SHP77 (cell line): ENCODE data around the gene SYK.
A peak's percentile ranks its signal among the peaks of the same experiment; 100 is the strongest.

Experiments used
- DNase-seq, 2 experiments: peaks; one replicate each; lab custom pipeline; 2025; lab: John Stamatoyannopoulos, UW

The SYK gene

GRCh38 chr9:90825586-90825985 lies 24.0 kb downstream of the SYK start:
- DNase-seq: no peak

- DNase-seq: no peak
Observed at GRCh38 chr9:90826326-90827020, 24.9 kb downstream of the SYK start.

- no peak for DNase-seq
Observed at GRCh38 chr9:90827181-90827871, 25.7 kb downstream of the SYK start.

GRCh38 chr9:90830051-90830450 lies 28.4 kb downstream of the SYK start:
- DNase-seq: no peak

GRCh38 chr9:90830977-90831376 lies 29.4 kb downstream of the SYK start:
- no peak for DNase-seq

- no peak for DNase-seq
Observed at GRCh38 chr9:90832261-90832660, 30.6 kb downstream of the SYK start.

GRCh38 chr9:90834828-90835595 lies 33.4 kb downstream of the SYK start:
- DNase-seq: no peak

- DNase-seq: no peak
Observed at GRCh38 chr9:90836411-90837080, 34.9 kb downstream of the SYK start.

- DNase-seq: peak in 1 of 2 experiments; percentile 3
Observed at GRCh38 chr9:90838098-90838497, 36.5 kb downstream of the SYK start.

- DNase-seq: no peak
Observed at GRCh38 chr9:90838581-90839154, 37.0 kb downstream of the SYK start.

GRCh38 chr9:90839183-90839728 lies 37.6 kb downstream of the SYK start:
- no peak for DNase-seq

GRCh38 chr9:90840696-90841095 lies 39.1 kb downstream of the SYK start:
- DNase-seq: no peak

GRCh38 chr9:90841213-90841612 lies 39.6 kb downstream of the SYK start:
- DNase-seq: no peak

- no peak for DNase-seq
Observed at GRCh38 chr9:90841615-90842014, 40.0 kb downstream of the SYK start.

- DNase-seq: no peak
Observed at GRCh38 chr9:90842176-90842777, 40.7 kb downstream of the SYK start.

- no peak for DNase-seq
Observed at GRCh38 chr9:90842996-90843395, 41.4 kb downstream of the SYK start.

GRCh38 chr9:90843525-90843924 lies 41.9 kb downstream of the SYK start:
- DNase-seq: no peak

- DNase-seq: no peak
Observed at GRCh38 chr9:90844326-90844725, 42.7 kb downstream of the SYK start.

GRCh38 chr9:90846770-90847419 lies 45.3 kb downstream of the SYK start:
- DNase-seq: no peak

GRCh38 chr9:90847971-90848370 lies 46.4 kb downstream of the SYK start:
- no peak for DNase-seq

GRCh38 chr9:90848866-90849265 lies 47.2 kb downstream of the SYK start:
- DNase-seq: no peak
